ENCODE data around the gene SCN2B.

DNA sequence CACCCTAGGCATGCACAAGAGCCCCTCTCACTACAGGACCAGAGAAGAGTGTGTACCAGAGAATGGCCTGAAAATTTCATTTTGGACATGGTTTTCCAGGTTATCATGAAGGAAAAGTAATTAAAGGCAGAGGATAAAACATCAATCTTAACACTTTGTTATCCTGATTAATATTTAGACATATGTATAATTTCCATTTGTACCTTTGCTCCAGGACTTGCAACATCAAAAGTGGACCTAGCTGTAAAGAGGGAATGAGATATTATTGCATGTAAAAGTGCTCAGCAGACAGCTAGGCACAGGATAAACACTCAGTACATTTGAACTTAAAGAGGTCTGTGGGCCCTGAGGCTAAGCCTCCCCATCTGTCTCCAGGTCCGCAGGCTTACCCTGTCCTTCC lies 21.8 kb downstream of the SCN2B start:
- TF ChIP-seq EZH2phosphoT487 (IDR thresholded peaks at IDR 0.05; ENCODE audit: insufficient read depth, low read depth) (no peak), EZH2 (IDR thresholded peaks at IDR 0.05; ENCODE audit: insufficient read depth, poor library complexity, severe bottlenecking) (no peak)
